Smooth muscle cell (in vitro differentiated cells): Measurements from ENCODE around the gene CD74. TPM values are rescaled to one million over a fixed set of nuclear protein-coding genes. Genes with fewer than 3 reads are reported as not detected.

Source experiments
- DNase-seq: peaks from one replicate; lab custom pipeline; 2025; ENCODE audit not compliant: unreplicated experiment; lab: John Stamatoyannopoulos, UW
- H2AFZ ChIP-seq: fragments of 200-600 bp; sonication (generic); 2 replicates; pipeline ENCODE4 v1.6.0; 2016; ENCODE audit warnings: antibody characterized with exemption, low read depth, mild to moderate bottlenecking
- H3F3A ChIP-seq: fragments of 200-600 bp; sonication (generic); 2 replicates; pipeline ENCODE4 v1.6.0; 2017; ENCODE audit warnings: antibody characterized with exemption, low read depth
- H3K27ac ChIP-seq: fragments of 200-600 bp; sonication (generic); 2 replicates; pipeline ENCODE4 v1.5.1; 2016; ENCODE audit warnings: low read depth, mild to moderate bottlenecking
- H3K27me3 ChIP-seq: fragments of 200-600 bp; sonication (generic); 2 replicates; pipeline ENCODE4 v1.6.1; 2016; ENCODE audit warnings: low read depth, mild to moderate bottlenecking
- H3K36me3 ChIP-seq: fragments of 200-600 bp; sonication (generic); 2 replicates; pipeline ENCODE4 v1.5.1; 2016; ENCODE audit warnings: low read depth
- H3K4me1 ChIP-seq: fragments of 200-600 bp; sonication (generic); 2 replicates; pipeline ENCODE4 v1.5.1; 2016; ENCODE audit warnings: low read depth
- H3K4me2 ChIP-seq: fragments of 200-600 bp; sonication (generic); 2 replicates; pipeline ENCODE4 v1.6.0; 2016; ENCODE audit warnings: mild to moderate bottlenecking
- H3K4me3 ChIP-seq: fragments of 200-600 bp; sonication (generic); 2 replicates; pipeline ENCODE4 v1.5.1; 2016; ENCODE audit warnings: mild to moderate bottlenecking
- H3K79me2 ChIP-seq: fragments of 200-600 bp; sonication (generic); 2 replicates; pipeline ENCODE4 v1.6.0; 2016; ENCODE audit warnings: low read depth, mild to moderate bottlenecking
- H3K9ac ChIP-seq: fragments of 200-600 bp; sonication (generic); 2 replicates; pipeline ENCODE4 v1.6.0; 2016; ENCODE audit warnings: low read depth
- H3K9me3 ChIP-seq: fragments of 200-600 bp; sonication (generic); replicated peaks from 2 replicates; pipeline ENCODE4 v1.5.1; 2016; ENCODE audit warnings: low read depth
- H4K20me1 ChIP-seq: fragments of 200-600 bp; sonication (generic); 2 replicates; pipeline ENCODE4 v1.6.0; 2016; ENCODE audit warnings: low read depth
- WGBS: methylation state at CpG from one replicate; pipeline ENCODE4 v1.1.7; 2016; ENCODE audit warnings: low lambda C conversion rate; 5-methylcytosine and 5-hydroxymethylcytosine counted together
- polyA plus RNA-seq: library from polyadenylated mRNA; unstranded; fragments of >200 nt; fragmentation: Nextera tagmentation; extraction: Ambion mirVana; gene quantifications from 2 replicates; pipeline ENCODE4 v1.2.1, GENCODE V29; 2016
- total RNA-seq: library from RNA; depleted of rRNA; stranded (reverse); fragments of >200 nt; gene quantifications from 2 replicates; pipeline ENCODE4 v1.2.3, GENCODE V29; 2014
- TF ChIP-seq, protein P1 (sequence below): fragments of 200-600 bp; sonication (generic); IDR thresholded peaks from 2 replicates; pipeline ENCODE4 v1.5.1; 2017; ENCODE audit warnings: borderline replicate concordance, mild to moderate bottlenecking, antibody characterized with exemption; ENCODE audit not compliant: insufficient read depth, poor library complexity, severe bottlenecking

Gene CD74
- total and polyA plus RNA-seq, 2 experiments from 2014 or later: 2.7 to 3.9 TPM

DNA sequence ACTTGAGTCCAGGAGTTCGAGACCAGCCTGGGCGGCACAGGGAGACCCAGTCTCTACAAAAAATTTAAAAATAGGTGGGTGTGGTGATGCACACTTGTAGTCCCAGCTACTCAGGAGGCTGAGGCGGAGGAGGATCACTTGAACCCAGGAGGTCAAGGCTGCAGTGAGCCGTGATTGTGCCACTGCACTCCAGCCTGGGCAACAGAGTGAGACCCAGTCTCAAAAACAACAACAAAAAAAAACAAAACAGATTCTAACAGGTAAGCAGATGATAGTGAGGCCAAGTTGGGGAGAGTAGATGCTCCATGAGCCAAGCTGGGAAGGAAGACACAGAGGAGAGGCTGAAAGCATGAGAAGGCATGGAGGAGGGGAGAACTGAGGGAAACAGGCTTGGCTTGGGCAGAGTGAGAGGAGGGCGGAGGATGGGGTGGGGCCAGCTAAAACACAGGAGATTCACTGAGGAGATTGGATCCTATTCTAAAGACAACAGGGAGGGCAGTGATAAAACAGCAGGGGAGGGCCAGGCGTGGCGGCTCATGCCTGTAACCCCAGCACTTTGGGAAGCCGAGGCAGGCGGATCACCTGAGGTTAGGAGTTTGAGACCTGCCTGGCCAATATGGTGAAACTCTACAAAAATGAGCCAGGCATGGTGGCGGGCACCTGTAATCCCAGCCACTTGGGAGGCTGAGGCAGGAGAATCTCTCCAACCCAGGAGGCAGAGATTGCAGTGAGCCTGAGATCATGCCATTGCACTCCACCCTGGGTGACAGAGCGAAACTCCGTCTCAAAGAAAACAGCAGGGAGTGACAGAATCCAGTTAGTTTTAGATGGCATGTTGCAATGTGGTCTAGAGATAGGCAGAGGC is 28.5 kb upstream of the CD74 start:
- H3K9me3 ChIP-seq: no peaks in the 10 kb centered on the region
- peaks cover 5% of the 10 kb centered on the region for H3K79me2 ChIP-seq
- H3F3A ChIP-seq: peaks cover 24% of the 10 kb centered on the region
- H3K9ac ChIP-seq: no peak overlapping the region
- H3K4me2 ChIP-seq: no peak overlapping the region
- H3K27me3 ChIP-seq: no peaks in the 10 kb centered on the region
- no peak overlapping the region for H3K27ac ChIP-seq
- no peaks in the 10 kb centered on the region for H3K4me1 ChIP-seq
- no peak for DNase-seq
- 88% methylated on average over 10 of the region's 12 CpGs for WGBS
- H3K36me3 ChIP-seq: peaks cover 5% of the 10 kb centered on the region
- H4K20me1 ChIP-seq: peaks cover 31% of the 10 kb centered on the region
- H2AFZ ChIP-seq: no peak overlapping the region
- TF ChIP-seq, protein P1, sequence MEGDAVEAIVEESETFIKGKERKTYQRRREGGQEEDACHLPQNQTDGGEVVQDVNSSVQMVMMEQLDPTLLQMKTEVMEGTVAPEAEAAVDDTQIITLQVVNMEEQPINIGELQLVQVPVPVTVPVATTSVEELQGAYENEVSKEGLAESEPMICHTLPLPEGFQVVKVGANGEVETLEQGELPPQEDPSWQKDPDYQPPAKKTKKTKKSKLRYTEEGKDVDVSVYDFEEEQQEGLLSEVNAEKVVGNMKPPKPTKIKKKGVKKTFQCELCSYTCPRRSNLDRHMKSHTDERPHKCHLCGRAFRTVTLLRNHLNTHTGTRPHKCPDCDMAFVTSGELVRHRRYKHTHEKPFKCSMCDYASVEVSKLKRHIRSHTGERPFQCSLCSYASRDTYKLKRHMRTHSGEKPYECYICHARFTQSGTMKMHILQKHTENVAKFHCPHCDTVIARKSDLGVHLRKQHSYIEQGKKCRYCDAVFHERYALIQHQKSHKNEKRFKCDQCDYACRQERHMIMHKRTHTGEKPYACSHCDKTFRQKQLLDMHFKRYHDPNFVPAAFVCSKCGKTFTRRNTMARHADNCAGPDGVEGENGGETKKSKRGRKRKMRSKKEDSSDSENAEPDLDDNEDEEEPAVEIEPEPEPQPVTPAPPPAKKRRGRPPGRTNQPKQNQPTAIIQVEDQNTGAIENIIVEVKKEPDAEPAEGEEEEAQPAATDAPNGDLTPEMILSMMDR: no peak
- H3K4me3 ChIP-seq: no peak overlapping the region

DNA sequence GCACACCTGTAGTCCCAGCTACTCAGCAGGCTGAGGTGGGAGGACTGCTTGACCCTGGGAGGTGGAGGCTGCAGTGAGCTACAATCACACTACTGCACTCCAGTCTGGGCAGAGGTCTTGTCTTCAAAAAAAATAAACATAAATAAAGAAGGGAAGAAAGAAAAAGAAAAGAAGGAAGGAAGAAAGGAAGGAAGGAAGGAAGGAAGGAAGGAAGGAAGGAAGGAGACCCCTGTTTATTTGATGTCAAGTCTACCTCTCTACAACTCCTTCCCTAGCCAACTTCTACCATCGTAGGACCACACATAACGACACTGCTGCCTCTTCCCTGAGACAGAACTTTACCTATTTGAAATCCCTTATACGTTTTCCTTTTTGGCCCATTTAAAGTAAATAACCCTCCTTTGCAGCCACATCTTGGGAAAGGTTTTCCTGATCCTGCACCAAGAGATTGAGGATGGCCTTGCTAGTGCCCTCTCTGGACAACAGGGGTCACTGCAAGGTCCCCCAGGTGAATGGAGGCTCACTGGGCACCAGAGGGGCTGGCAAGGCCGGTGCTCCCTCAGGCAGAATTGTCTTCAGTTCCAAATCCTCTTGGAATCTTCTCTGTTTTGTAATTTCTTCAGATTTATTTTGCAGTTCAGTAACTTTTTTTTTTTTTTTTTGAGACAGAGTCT is 26.3 kb upstream of the CD74 start:
- H3K4me3 ChIP-seq: no peak overlapping the region
- no peak overlapping the region for H2AFZ ChIP-seq
- H3K9me3 ChIP-seq: no peaks in the 10 kb centered on the region
- H3K4me1 ChIP-seq: no peaks in the 10 kb centered on the region
- H4K20me1 ChIP-seq: peaks cover 9% of the 10 kb centered on the region
- no peaks in the 10 kb centered on the region for H3K79me2 ChIP-seq
- no peak overlapping the region for H3K9ac ChIP-seq
- peaks cover 9% of the 10 kb centered on the region for H3F3A ChIP-seq
- no peak for DNase-seq
- WGBS: 49% methylated on average over 4 of the region's 4 CpGs
- H3K36me3 ChIP-seq: peaks cover 5% of the 10 kb centered on the region
- H3K27ac ChIP-seq: no peak overlapping the region
- TF ChIP-seq, protein P1: peak; percentile 50
- H3K4me2 ChIP-seq: no peak overlapping the region
- no peaks in the 10 kb centered on the region for H3K27me3 ChIP-seq

GRCh38 chr5:150436141-150436680 is 23.5 kb upstream of the CD74 start:
- H2AFZ ChIP-seq: peak overlapping the region; percentile 52
- no peaks in the 10 kb centered on the region for H3K27me3 ChIP-seq
- H3K4me1 ChIP-seq: no peaks in the 10 kb centered on the region
- H3K79me2 ChIP-seq: no peaks in the 10 kb centered on the region
- no peaks in the 10 kb centered on the region for H3K9me3 ChIP-seq
- peak; percentile 57 for DNase-seq
- no peak overlapping the region for H3K4me3 ChIP-seq
- H4K20me1 ChIP-seq: no peaks in the 10 kb centered on the region
- no peaks in the 10 kb centered on the region for H3F3A ChIP-seq
- no peak overlapping the region for H3K27ac ChIP-seq
- TF ChIP-seq, protein P1: peak; percentile 82
- 29% methylated on average over 13 of the region's 13 CpGs for whole genome bisulfite sequencing
- no peaks in the 10 kb centered on the region for H3K36me3 ChIP-seq
- H3K9ac ChIP-seq: no peak overlapping the region
- peak overlapping the region; percentile 18 for H3K4me2 ChIP-seq
